SH-SY5Y (cell line): Measurements from ENCODE around the gene LSM14B.

ENCODE experiments used
- GATA2 ChIP-seq: IDR thresholded peaks from 2 replicates; pipeline ENCODE4 v1.6.1; 2011; ENCODE audit warnings: mild to moderate bottlenecking, low read depth, low read length
- GATA3 ChIP-seq: IDR thresholded peaks from 2 replicates; pipeline ENCODE4 v1.6.1; 2011; ENCODE audit warnings: low read depth, mild to moderate bottlenecking, low read length, moderate library complexity

- TF ChIP-seq GATA2 (no peak; the same call in 1 of the 2 replicates), GATA3 (no peak)
These were observed 577 bp downstream of the LSM14B start for GRCh38 chr20:62122654-62123449.
